HepG2 (cell line): ENCODE results near the gene CDC20. TPM values are rescaled to one million over a fixed set of nuclear protein-coding genes. Genes with fewer than 3 reads are reported as not detected.

ENCODE experiments used
- ARID2 ChIP-seq: sonication (generic); formaldehyde crosslinking; IDR thresholded peaks from 2 replicates; pipeline ENCODE4 v1.8.1; 2022; ENCODE audit warnings: mild to moderate bottlenecking, missing genetic modification reagents, borderline replicate concordance
- ASH2L ChIP-seq: fragments of 300-600, 200-600 bp; sonication (generic); IDR thresholded peaks from 2 replicates; pipeline ENCODE4 v1.7.0; 2017; ENCODE audit warnings: low read depth, mild to moderate bottlenecking, moderate library complexity, mixed read lengths, low read length; ENCODE audit not compliant: insufficient read length
- EED ChIP-seq: sonication (generic); formaldehyde crosslinking; IDR thresholded peaks from 2 replicates; pipeline ENCODE4 v1.5.0; 2020; ENCODE audit warnings: mild to moderate bottlenecking, missing genetic modification reagents
- HBP1 ChIP-seq: IDR thresholded peaks from 2 replicates; pipeline ENCODE4 v1.6.1; 2016; ENCODE audit warnings: low read depth, control low read depth
- HDAC1 ChIP-seq: sonication (generic); formaldehyde crosslinking; IDR thresholded peaks from 2 replicates; pipeline ENCODE4 v1.5.1; 2020; ENCODE audit warnings: mild to moderate bottlenecking, missing genetic modification reagents
- HDAC2 ChIP-seq: sonication (generic); formaldehyde crosslinking; IDR thresholded peaks from 2 replicates; pipeline ENCODE4 v1.4.0; 2020; ENCODE audit warnings: missing genetic modification reagents
- HOXA7 ChIP-seq: sonication (generic); formaldehyde crosslinking; IDR thresholded peaks from 2 replicates; pipeline ENCODE4 v1.8.1; 2022; ENCODE audit warnings: mild to moderate bottlenecking, missing genetic modification reagents, moderate library complexity
- IKZF5 ChIP-seq: IDR thresholded peaks from 2 replicates; pipeline ENCODE4 v1.6.1; 2018; ENCODE audit warnings: missing genetic modification reagents, mild to moderate bottlenecking, missing compliant biosample characterization
- ISL2 ChIP-seq: sonication (generic); formaldehyde crosslinking; IDR thresholded peaks from 2 replicates; pipeline ENCODE4 v1.5.0; 2020; ENCODE audit warnings: missing genetic modification reagents
- KDM2A ChIP-seq: sonication (generic); formaldehyde crosslinking; IDR thresholded peaks from 2 replicates; pipeline ENCODE4 v1.4.0; 2020; ENCODE audit warnings: low read depth, missing genetic modification reagents, borderline replicate concordance
- MED1 ChIP-seq: sonication (generic); formaldehyde crosslinking; IDR thresholded peaks from 2 replicates; pipeline ENCODE4 v1.4.0; 2020; ENCODE audit warnings: missing genetic modification reagents
- POLR2AphosphoS5 ChIP-seq: IDR thresholded peaks from 2 replicates; pipeline ENCODE4 v1.6.1; 2012; ENCODE audit warnings: low read depth, low read length
- RFX5 ChIP-seq: IDR thresholded peaks from 2 replicates; pipeline ENCODE4 v1.6.1; 2011; ENCODE audit warnings: low read depth, low read length, improper control_type of control experiment
- TBX2 ChIP-seq: sonication (generic); formaldehyde crosslinking; IDR thresholded peaks from 2 replicates; pipeline ENCODE4 v1.5.0; 2020; ENCODE audit warnings: missing genetic modification reagents, mild to moderate bottlenecking, borderline replicate concordance
- TFE3 ChIP-seq: IDR thresholded peaks from 2 replicates; pipeline ENCODE4 v1.6.1; 2016
- ZNF160 ChIP-seq: sonication (generic); formaldehyde crosslinking; IDR thresholded peaks from 2 replicates; pipeline ENCODE4 v1.8.0; 2022; ENCODE audit warnings: mild to moderate bottlenecking, inconsistent platforms, missing genetic modification reagents
- ZNF333 ChIP-seq: sonication (generic); formaldehyde crosslinking; IDR thresholded peaks from 2 replicates; pipeline ENCODE4 v1.4.0; 2020; ENCODE audit warnings: mild to moderate bottlenecking, missing genetic modification reagents, borderline replicate concordance
- ZNF350 ChIP-seq: sonication (generic); formaldehyde crosslinking; IDR thresholded peaks from 2 replicates; pipeline ENCODE4 v1.4.0; 2020; ENCODE audit warnings: mild to moderate bottlenecking, low read depth, missing genetic modification reagents, borderline replicate concordance
- ZNF510 ChIP-seq: sonication (generic); formaldehyde crosslinking; IDR thresholded peaks from 2 replicates; pipeline ENCODE4 v1.4.0; 2020; ENCODE audit warnings: low read depth, mild to moderate bottlenecking, missing genetic modification reagents
- ZNF672 ChIP-seq: sonication (generic); formaldehyde crosslinking; IDR thresholded peaks from 2 replicates; pipeline ENCODE4 v1.8.1; 2022; ENCODE audit warnings: missing genetic modification reagents
- ZNF710 ChIP-seq: sonication (generic); formaldehyde crosslinking; IDR thresholded peaks from 2 replicates; pipeline ENCODE4 v1.5.0; 2020; ENCODE audit warnings: mild to moderate bottlenecking, missing genetic modification reagents, borderline replicate concordance
- ZNF772 ChIP-seq: sonication (generic); formaldehyde crosslinking; IDR thresholded peaks from 2 replicates; pipeline ENCODE4 v1.5.0; 2020; ENCODE audit warnings: mild to moderate bottlenecking, missing genetic modification reagents
- ZSCAN9 ChIP-seq: IDR thresholded peaks from 2 replicates; pipeline ENCODE4 v1.6.1; 2016; ENCODE audit warnings: borderline replicate concordance
- polyA plus RNA-seq, 8 experiments: library from polyadenylated mRNA; depleted of rRNA in 3 of 8; stranded (reverse) in 7 of 8; unstranded in 1 of 8; fragments of >200 nt; fragmentation: Illumina TruSeq in 4 of 8; extraction: Trizol in 4 of 8; gene quantifications; 2 replicates each; pipeline versions ENCODE4 v1.2.1 to v1.2.3, GENCODE V29; 2011 to 2016; ENCODE audit warnings: low read depth in 4 of 8, missing spikeins in 1 of 8, mixed read lengths in 1 of 8; ENCODE audit not compliant: insufficient read depth in 1 of 8
- total RNA-seq, 5 experiments: library from RNA; depleted of rRNA; stranded (reverse); fragments of >200 nt; fragmentation: Illumina TruSeq; extraction: Trizol; gene quantifications; 2 replicates each; pipeline ENCODE4 v1.2.3, GENCODE V29; 2016; ENCODE audit warnings: low read depth in 1 of 5

CDC20 gene
- total and polyA plus RNA-seq, 2 of the 13 experiments (the other 11 are each of a cell fraction or from before 2014, with no cell fraction given), result 57.9 to 90.0 TPM

GRCh38 chr1:43358746-43359693 lies at the start of gene CDC20 (continued):
- peak; percentile 54; the same call in 1 of the 2 replicates for TF ChIP-seq TFE3 (CRISPR knock-in tag)
- 0 out of 2 replicates have a peak, but pooled peaks have one; percentile 52 for TF ChIP-seq ZNF672 (CRISPR knock-in tag)
- TF ChIP-seq POLR2AphosphoS5, result peak; percentile 72
- TF ChIP-seq HBP1 (CRISPR knock-in tag), result peak; percentile 95; the same call in 1 of the 2 replicates
- peak; percentile 79; the same call in 1 of the 2 replicates for TF ChIP-seq ZNF160 (CRISPR knock-in tag)
- 0 out of 2 replicates have a peak, but pooled peaks have one; percentile 12 for TF ChIP-seq ISL2
- TF ChIP-seq RFX5, result no peak
- 0 out of 2 replicates have a peak, but pooled peaks have one; percentile 24 for TF ChIP-seq EED (CRISPR knock-in tag)
- TF ChIP-seq ZNF772, result 0 out of 2 replicates have a peak, but pooled peaks have one; percentile 48
- peak; percentile 100 for TF ChIP-seq HDAC1 (CRISPR knock-in tag)
- peak; percentile 95; the same call in 1 of the 2 replicates for TF ChIP-seq ARID2
- TF ChIP-seq HOXA7 (CRISPR knock-in tag), result 0 out of 2 replicates have a peak, but pooled peaks have one; percentile 86
- peak; percentile 41 for TF ChIP-seq ASH2L
- peak; percentile 17; the same call in 1 of the 2 replicates for TF ChIP-seq TBX2
- no peak for TF ChIP-seq ZNF333 (CRISPR knock-in tag)
- TF ChIP-seq ZNF350, result peak; percentile 57; the same call in 1 of the 2 replicates
- TF ChIP-seq ZNF710 (CRISPR knock-in tag), result no peak
- peak; percentile 79 for TF ChIP-seq HDAC2 (CRISPR knock-in tag)
- peak; percentile 80; the same call in 1 of the 2 replicates for TF ChIP-seq KDM2A (CRISPR knock-in tag)
- peak; percentile 20; the same call in 1 of the 2 replicates for TF ChIP-seq ZSCAN9
- TF ChIP-seq ZNF510 (CRISPR knock-in tag), result no peak
- TF ChIP-seq MED1 (CRISPR knock-in tag), result peak; percentile 26; the same call in 1 of the 2 replicates
- TF ChIP-seq IKZF5 (CRISPR knock-in tag), result no peak
